Esophagus muscularis mucosa (tissue), 3 donors: ENCODE data around the gene REN.

Experiments used
- POLR2A ChIP-seq: fragments of 450-650 bp; IDR thresholded peaks from one replicate; pipeline ENCODE4 v1.6.1; 2017; ENCODE audit warnings: antibody characterized with exemption, moderate library complexity, mild to moderate bottlenecking, low read depth
- POLR2AphosphoS5 ChIP-seq, 2 donors: sonication (generic); formaldehyde crosslinking; IDR thresholded peaks; one replicate each; pipeline ENCODE4 v1.6.1; 2017; ENCODE audit warnings: antibody characterized with exemption in 2 of 2
- TF ChIP-seq, protein P1 (sequence below), 3 experiments: fragments of 200-600 bp in 2 of 3; fragments of 450-650 bp in 1 of 3; sonication (generic) in 2 of 3; IDR thresholded peaks; one replicate each; pipeline ENCODE4 v1.5.1; 2017 to 2019; ENCODE audit warnings: antibody characterized with exemption in 3 of 3, mild to moderate bottlenecking in 2 of 3, moderate library complexity in 1 of 3

DNA sequence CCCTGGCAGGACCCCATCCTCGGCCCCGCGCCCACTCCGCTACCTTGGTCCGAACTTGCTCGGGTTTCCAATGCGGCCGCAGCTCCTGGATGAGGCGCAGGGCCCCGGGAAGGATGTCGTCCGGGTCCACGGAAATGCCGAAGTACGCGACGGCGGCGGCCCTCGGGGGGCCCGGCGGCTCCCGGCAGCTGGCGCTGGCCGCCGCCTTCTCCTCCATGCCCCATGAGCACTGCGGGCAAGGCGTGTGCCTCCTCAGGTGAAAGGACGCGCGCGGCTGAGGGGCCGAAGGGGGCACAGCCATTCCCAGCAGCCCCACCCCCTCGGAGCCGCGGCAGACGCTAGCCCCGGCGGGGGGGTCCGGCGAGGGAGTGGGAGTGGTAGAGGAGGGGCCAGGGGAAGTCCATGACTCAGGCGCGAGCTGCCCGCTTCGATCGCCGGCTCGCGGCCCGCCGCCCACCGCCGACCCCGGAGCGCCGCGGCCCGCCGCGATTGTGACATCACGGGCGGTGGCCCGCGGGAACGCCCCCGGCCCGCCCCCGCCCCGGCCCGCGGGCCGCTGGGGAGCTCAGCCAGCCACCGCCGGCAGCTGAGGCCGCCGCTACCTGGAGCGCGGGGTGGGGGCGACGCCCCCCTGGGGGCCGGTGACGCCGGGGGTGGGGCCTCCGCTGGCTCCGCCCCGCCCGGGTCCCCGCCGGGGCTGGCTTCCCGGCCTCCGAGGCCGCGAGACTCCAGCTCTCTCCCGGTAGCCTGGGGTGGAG lies 14.4 kb downstream of the REN start, which contains the start of gene ETNK2:
- TF ChIP-seq POLR2AphosphoS5 (IDR thresholded peaks at IDR 0.05) (peak in 1 of 2 donors; percentile 24), POLR2A (no peak)
- TF ChIP-seq, protein P1, sequence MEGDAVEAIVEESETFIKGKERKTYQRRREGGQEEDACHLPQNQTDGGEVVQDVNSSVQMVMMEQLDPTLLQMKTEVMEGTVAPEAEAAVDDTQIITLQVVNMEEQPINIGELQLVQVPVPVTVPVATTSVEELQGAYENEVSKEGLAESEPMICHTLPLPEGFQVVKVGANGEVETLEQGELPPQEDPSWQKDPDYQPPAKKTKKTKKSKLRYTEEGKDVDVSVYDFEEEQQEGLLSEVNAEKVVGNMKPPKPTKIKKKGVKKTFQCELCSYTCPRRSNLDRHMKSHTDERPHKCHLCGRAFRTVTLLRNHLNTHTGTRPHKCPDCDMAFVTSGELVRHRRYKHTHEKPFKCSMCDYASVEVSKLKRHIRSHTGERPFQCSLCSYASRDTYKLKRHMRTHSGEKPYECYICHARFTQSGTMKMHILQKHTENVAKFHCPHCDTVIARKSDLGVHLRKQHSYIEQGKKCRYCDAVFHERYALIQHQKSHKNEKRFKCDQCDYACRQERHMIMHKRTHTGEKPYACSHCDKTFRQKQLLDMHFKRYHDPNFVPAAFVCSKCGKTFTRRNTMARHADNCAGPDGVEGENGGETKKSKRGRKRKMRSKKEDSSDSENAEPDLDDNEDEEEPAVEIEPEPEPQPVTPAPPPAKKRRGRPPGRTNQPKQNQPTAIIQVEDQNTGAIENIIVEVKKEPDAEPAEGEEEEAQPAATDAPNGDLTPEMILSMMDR (IDR thresholded peaks at IDR 0.05), result no peak
